K562 (cell line): ENCODE results near the gene ZDHHC8. TPM values are rescaled to one million over a fixed set of nuclear protein-coding genes. Genes with fewer than 3 reads are reported as not detected.

Experiments used
- ATAC-seq: fragments of 200-7000 bp; cut with Tn5 transposase; 3 replicates; pipeline ENCODE4 v1.9.1; 2020; ENCODE audit warnings: moderate library complexity
- BruUV-seq: library from RNA; stranded (reverse); fragments of 400-500 nt; replicated peaks from 2 replicates; lab custom pipeline; 2021; lab: Mats Ljungman, UMichigan
- CTCF ChIA-PET: fragments of 300-600 bp; formaldehyde crosslinking; extraction: SDS; loops from one replicate; lab custom pipeline; 2021; ENCODE audit warnings: low intra/inter-chr PET ratio; lab: Yijun Ruan, JAX
- POLR2A ChIA-PET: fragments of 300-600, 350-650 bp; sonication (Branson Sonifier 250); formaldehyde crosslinking; extraction: SDS; loops from one replicate; lab custom pipeline; 2021; ENCODE audit warnings: antibody characterized with exemption, inconsistent platforms; lab: Yijun Ruan, JAX
- DNase-seq, 4 experiments: peaks; one replicate each; pipeline versions ENCODE4 v3.0.0 to v3.0.0-alpha.2; 2011 to 2018; ENCODE audit warnings: low spot score in 3 of 4, mixed read lengths in 3 of 4; ENCODE audit errors: extremely low read depth in 1 of 4
- FAIRE-seq: peaks from 2 replicates; lab custom pipeline; 2011; peaks lifted over from hg19 to GRCh38; lab: Jason Lieb, UNC
- H2AFZ ChIP-seq: 2 replicates; pipeline ENCODE4 v1.6.0; 2011; ENCODE audit warnings: low read depth, low read length, control low read depth, inconsistent platforms
- H3K27ac ChIP-seq: fragments of 200-600 bp; 3 replicates; pipeline ENCODE4 v1.8.0; 2011; ENCODE audit warnings: low read depth, mild to moderate bottlenecking, control low read depth, inconsistent platforms, low read length, moderate library complexity, mixed read lengths; ENCODE audit errors: extremely low read depth
- H3K27me3 ChIP-seq, 2 experiments: fragments of 300-600 bp in 1 of 2; 2 replicates in 1 of 2; 3 replicates in 1 of 2; pipeline versions ENCODE4 v1.6.0 to v1.8.0; 2011; ENCODE audit warnings: inconsistent platforms in 2 of 2, low read length in 2 of 2, mild to moderate bottlenecking in 1 of 2, mixed read lengths in 1 of 2, moderate library complexity in 1 of 2; ENCODE audit not compliant: control insufficient read depth in 2 of 2, insufficient read depth in 2 of 2
- H3K36me3 ChIP-seq: fragments of 300-600 bp; 3 replicates; pipeline ENCODE4 v1.8.0; 2011; ENCODE audit warnings: mild to moderate bottlenecking, low read length, inconsistent platforms; ENCODE audit not compliant: control insufficient read depth, insufficient read depth
- H3K4me1 ChIP-seq, 2 experiments: fragments of 200-600 bp in 1 of 2; replicated peaks in 1 of 2; 2 replicates in 1 of 2; 3 replicates in 1 of 2; pipeline versions ENCODE4 v1.5.1 to v1.8.0; 2011; ENCODE audit warnings: inconsistent platforms in 2 of 2, low read length in 2 of 2, mild to moderate bottlenecking in 1 of 2, mixed read lengths in 1 of 2, moderate library complexity in 1 of 2; ENCODE audit not compliant: control insufficient read depth in 2 of 2, insufficient read depth in 2 of 2
- H3K4me2 ChIP-seq: 2 replicates; pipeline ENCODE4 v1.6.1; 2011; ENCODE audit warnings: low read length, control low read depth, inconsistent platforms, mixed read lengths; ENCODE audit not compliant: insufficient read depth
- H3K4me3 ChIP-seq: fragments of 200-600 bp; sonication (generic), shearing (Covaris generic); 2 replicates; pipeline ENCODE4 v1.5.1; 2016; ENCODE audit warnings: control low read depth, inconsistent platforms
- H3K79me2 ChIP-seq: fragments of 200-600 bp; 3 replicates; pipeline ENCODE4 v1.8.0; 2011; ENCODE audit warnings: low read length, inconsistent platforms; ENCODE audit not compliant: control insufficient read depth, insufficient read depth
- H3K9ac ChIP-seq, 2 experiments: 2 replicates each; pipeline versions ENCODE4 v1.6.0 to v1.6.1; 2011; ENCODE audit warnings: low read depth in 2 of 2, low read length in 2 of 2, control low read depth in 1 of 2, inconsistent platforms in 1 of 2, mild to moderate bottlenecking in 1 of 2, mixed read lengths in 1 of 2; ENCODE audit not compliant: insufficient read depth in 1 of 2
- H3K9me1 ChIP-seq: one replicate; pipeline ENCODE4 v1.6.0; 2011; ENCODE audit warnings: inconsistent platforms, mild to moderate bottlenecking, low read length, moderate library complexity; ENCODE audit not compliant: control insufficient read depth, insufficient read depth
- H3K9me3 ChIP-seq: replicated peaks from 2 replicates; pipeline ENCODE4 v1.5.1; 2011; ENCODE audit warnings: low read depth, low read length, inconsistent platforms; ENCODE audit not compliant: control insufficient read depth, insufficient read depth
- H4K20me1 ChIP-seq: replicated peaks from 2 replicates; pipeline ENCODE4 v1.6.1; 2011; ENCODE audit warnings: low read length, inconsistent platforms, mixed read lengths; ENCODE audit not compliant: control insufficient read depth, insufficient read depth
- ATF1 ChIP-seq, 2 experiments: fragments of 450-650 bp in 1 of 2; IDR thresholded peaks; 2 replicates each; pipeline ENCODE4 v1.6.1; 2016; ENCODE audit warnings: missing compliant biosample characterization in 1 of 2, missing genetic modification characterization in 1 of 2
- DDX20 ChIP-seq: fragments of 450-650 bp; IDR thresholded peaks from 2 replicates; pipeline ENCODE4 v1.6.1; 2016; ENCODE audit warnings: missing genetic modification characterization, low read depth, mild to moderate bottlenecking, missing compliant biosample characterization, moderate library complexity
- ELF4 ChIP-seq: fragments of 450-650 bp; formaldehyde crosslinking; IDR thresholded peaks from 2 replicates; pipeline ENCODE4 v1.4.0; 2022; ENCODE audit warnings: missing genetic modification characterization
- ELK1 ChIP-seq: sonication (generic); formaldehyde crosslinking; IDR thresholded peaks from 2 replicates; pipeline ENCODE4 v1.8.1; 2022; ENCODE audit warnings: missing genetic modification reagents
- IRF9 ChIP-seq: fragments of 450-650 bp; IDR thresholded peaks from 2 replicates; pipeline ENCODE4 v1.6.1; 2016; ENCODE audit warnings: missing biosample characterization, missing genetic modification characterization
- KLF13 ChIP-seq: fragments of 450-650 bp; IDR thresholded peaks from 2 replicates; pipeline ENCODE4 v1.6.1; 2016; ENCODE audit warnings: missing genetic modification characterization, low read depth, mild to moderate bottlenecking, missing compliant biosample characterization, moderate library complexity, borderline replicate concordance
- NBN ChIP-seq: fragments of 450-650 bp; IDR thresholded peaks from 2 replicates; pipeline ENCODE4 v1.6.1; 2016; ENCODE audit warnings: low read depth, mild to moderate bottlenecking
- POLR3G ChIP-seq: IDR thresholded peaks from 2 replicates; pipeline ENCODE4 v1.6.1; 2011; ENCODE audit not compliant: insufficient read length, insufficient replicate concordance; ENCODE audit errors: extremely low read depth
- PRDM10 ChIP-seq: fragments of 450-650 bp; IDR thresholded peaks from 2 replicates; pipeline ENCODE4 v1.6.1; 2018; ENCODE audit not compliant: partially characterized antibody
- PREB ChIP-seq: sonication (generic); formaldehyde crosslinking; IDR thresholded peaks from 2 replicates; pipeline ENCODE4 v1.8.1; 2023; ENCODE audit warnings: mild to moderate bottlenecking, missing genetic modification reagents
- RBFOX2 ChIP-seq: fragments of 200-400 bp; formaldehyde crosslinking; IDR thresholded peaks from 2 replicates; pipeline ENCODE4 v1.6.1; 2017; ENCODE audit warnings: low read depth, mild to moderate bottlenecking, low read length, moderate library complexity
- SREBF1 ChIP-seq: fragments of 150-350 bp; IDR thresholded peaks from 2 replicates; pipeline ENCODE4 v1.6.1; 2014; ENCODE audit warnings: antibody characterized with exemption, low read depth, low read length, borderline replicate concordance
- XRCC5 ChIP-seq: fragments of 200-400 bp; formaldehyde crosslinking; IDR thresholded peaks from 2 replicates; pipeline ENCODE4 v1.6.1; 2017; ENCODE audit warnings: low read depth, mild to moderate bottlenecking, low read length
- ZC3H4 ChIP-seq: sonication (generic); formaldehyde crosslinking; IDR thresholded peaks from 2 replicates; pipeline ENCODE4 v1.9.0; 2021; ENCODE audit warnings: missing genetic modification reagents, borderline replicate concordance
- ZKSCAN8 ChIP-seq: fragments of 200-800 bp; sonication (Bioruptor generic); IDR thresholded peaks from 2 replicates; pipeline ENCODE4 v1.6.1; 2016; ENCODE audit warnings: missing genetic modification characterization, missing compliant biosample characterization
- WGBS: fragments of 100-300 bp; shearing (Covaris generic); methylation state at CpG from one replicate; pipeline ENCODE4 v1.1.6; 2016; ENCODE audit warnings: low coverage, mixed read lengths; ENCODE audit not compliant: insufficient coverage; ENCODE audit errors: missing lambda C conversion rate; 5-methylcytosine and 5-hydroxymethylcytosine counted together
- in situ Hi-C: fragments of 300-500 bp; cut with MboI; formaldehyde crosslinking; loops from 4 replicates; pipeline ENCODE4 v1.15.0; 2018; ENCODE audit warnings: inconsistent platforms, mixed read lengths
- intact Hi-C: fragments of 100-400 bp; cut with micrococcal nuclease; formaldehyde crosslinking; loops from 2 replicates; pipeline ENCODE4 v1.14.2; 2022
- polyA plus RNA-seq, 8 experiments: library from polyadenylated mRNA; depleted of rRNA in 4 of 8; stranded (reverse) in 5 of 8; unstranded in 3 of 8; fragments of >200 nt; fragmentation: Nextera tagmentation in 2 of 8; fragmentation: Illumina TruSeq in 1 of 8; extraction: Ambion mirVana in 2 of 8; extraction: Trizol in 1 of 8; gene quantifications; 2 replicates each; pipeline versions ENCODE4 v1.2.1 to v1.2.3, GENCODE V29; 2011 to 2014; ENCODE audit warnings: inconsistent platforms in 1 of 8, missing spikeins in 1 of 8
- total RNA-seq, 7 experiments: library from RNA; depleted of rRNA in 6 of 7; stranded (reverse); fragments of >200 nt in 6 of 7; fragmentation: Illumina TruSeq in 2 of 7; extraction: Trizol in 2 of 7; gene quantifications; 2 replicates each; pipeline versions ENCODE4 v1.2.1 to v1.2.3, GENCODE V29; 2011 to 2021; ENCODE audit warnings: low replicate concordance in 1 of 7

The ZDHHC8 gene
- total and polyA plus RNA-seq, 9 of the 15 experiments (the other 6 are each of a cell fraction or from before 2014, with no cell fraction given): 0.04 to 109 (median 16.4) TPM

- Histone ChIP-seq H2AFZ (no peak overlapping the region), H3K27me3 (no peaks in the 10 kb centered on the region), H3K9ac (peak overlapping the region in 1 of 2 experiments; percentile 48; a peak in 1 of 4 replicates), H3K4me3 (no peak overlapping the region), H3K36me3 (peaks cover 97% of the 10 kb centered on the region), H3K27ac (no peak overlapping the region), H3K9me1 (peaks cover 5% of the 10 kb centered on the region), H3K9me3 (no peaks in the 10 kb centered on the region), H3K79me2 (peaks cover 13% of the 10 kb centered on the region), H3K4me2 (no peak overlapping the region), H3K4me1 (peaks cover 0 to 64% of the 10 kb centered on the region in 2 experiments; a peak in 3 of 5 replicates), H4K20me1 (peaks cover 78% of the 10 kb centered on the region)
- ChIA-PET CTCF (no interaction called here), POLR2A (interaction anchor here (0.6 to 20.7 kb wide), 24 partner anchors 9 to 329 kb away, joined by 3 to 513 read pairs (median 3); partner anchors contain the start of genes DGCR6L, RANBP1, TANGO2 and TRMT2A)
- intact Hi-C loops: no loop called here
- no peak for FAIRE-seq
- no TSS peak for BruUV-seq
- no peak for ATAC-seq
- in situ Hi-C loops: no loop called here
- no peak for DNase-seq
- 89% methylated on average over 12 of the region's 12 CpGs for WGBS
- TF ChIP-seq SREBF1: no peak
- TF ChIP-seq DDX20: no peak
- TF ChIP-seq XRCC5: no peak
- TF ChIP-seq IRF9: no peak
- TF ChIP-seq RBFOX2: peak; percentile 49
- no peak for TF ChIP-seq PREB (CRISPR knock-in tag)
- TF ChIP-seq ELF4 (CRISPR knock-in tag): no peak
- no peak for TF ChIP-seq NBN
- no peak for TF ChIP-seq POLR3G
- TF ChIP-seq ZKSCAN8: no peak
- TF ChIP-seq ZC3H4: no peak
- TF ChIP-seq ATF1 (CRISPR knock-in tag; IDR thresholded peaks at IDR 0.05): no peak
- no peak for TF ChIP-seq ATF1 (tag; IDR thresholded peaks at IDR 0.05)
- TF ChIP-seq ELK1 (CRISPR knock-in tag): no peak
- TF ChIP-seq PRDM10: no peak
- TF ChIP-seq KLF13 (tag): 0 out of 2 replicates have a peak, but pooled peaks have one; percentile 13
These were observed 22.8 kb upstream of the ZDHHC8 start for GRCh38 chr22:20108757-20109230.
